ENCODE results near the gene LILRA2.

DNA sequence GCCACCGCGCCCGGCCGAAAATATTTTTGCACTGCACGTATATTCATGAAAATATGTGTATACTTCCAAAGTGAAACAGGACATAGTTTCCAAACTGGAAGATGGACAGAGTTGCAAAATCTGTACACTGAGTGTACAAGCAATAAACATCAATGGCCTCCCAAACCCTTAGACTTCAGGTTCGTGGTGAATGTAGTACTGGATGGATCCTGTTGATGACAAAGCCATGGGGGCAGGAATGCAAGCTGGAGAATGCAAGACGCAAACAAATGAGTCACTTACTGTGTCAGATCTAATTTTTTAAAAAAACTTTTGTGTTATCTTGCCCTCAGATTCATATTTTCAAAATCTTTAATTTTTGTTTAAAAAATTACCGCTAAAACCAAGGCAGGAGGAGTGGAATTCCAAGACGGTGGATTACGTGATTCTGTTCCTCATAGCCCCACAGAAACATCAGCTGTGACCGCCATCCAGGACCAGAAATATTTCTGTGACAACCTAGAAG lies 12.7 kb upstream of the LILRA2 start:
- TF ChIP-seq EZH2 (IDR thresholded peaks at IDR 0.05; ENCODE audit: insufficient read depth, poor library complexity, severe bottlenecking), result no peak
- TF ChIP-seq EZH2phosphoT487 (IDR thresholded peaks at IDR 0.05; ENCODE audit: insufficient read depth, low read depth), result no peak

Data from GM23248 (cell line).